Activated CD4-positive, alpha-beta memory T cell treated with anti-CD3 and anti-CD28 coated beads for 36 hours (primary cell): ENCODE results near the gene ARID1A. TPM values are rescaled to one million over a fixed set of nuclear protein-coding genes. Genes with fewer than 3 reads are reported as not detected.

ENCODE experiments used
- CTCF ChIA-PET: fragments of 350-600 bp; sonication (Branson Sonifier 250); formaldehyde crosslinking; loops from one replicate; lab custom pipeline; 2021; ENCODE audit warnings: antibody characterized with exemption, inconsistent platforms; lab: Charles Lee
- POLR2A ChIA-PET: fragments of 350-600 bp; sonication (Branson Sonifier 250); formaldehyde crosslinking; loops from one replicate; lab custom pipeline; 2021; ENCODE audit warnings: antibody characterized with exemption; lab: Charles Lee
- DNase-seq: peaks from one replicate; pipeline ENCODE4 v3.0.0-alpha.2; 2020
- H3K27ac Mint-ChIP-seq: one replicate; pipeline ENCODE4 v1.8.0; 2021; ENCODE audit warnings: mixed read lengths
- H3K27me3 Mint-ChIP-seq: one replicate; pipeline ENCODE4 v1.8.0; 2021; ENCODE audit warnings: mixed read lengths
- H3K36me3 Mint-ChIP-seq: one replicate; pipeline ENCODE4 v1.8.0; 2021; ENCODE audit warnings: mixed read lengths
- H3K4me1 Mint-ChIP-seq: one replicate; pipeline ENCODE4 v1.8.0; 2021; ENCODE audit warnings: low read depth, mixed read lengths
- H3K4me3 Mint-ChIP-seq: one replicate; pipeline ENCODE4 v1.8.0; 2021; ENCODE audit warnings: mild to moderate bottlenecking, mixed read lengths
- H3K9me3 Mint-ChIP-seq: one replicate; pipeline ENCODE4 v1.8.0; 2021; ENCODE audit warnings: mixed read lengths
- intact Hi-C: fragments of 100-400 bp; cut with micrococcal nuclease; formaldehyde crosslinking; loops from one replicate; pipeline ENCODE4 v1.15.1; 2023
- total RNA-seq, 2 experiments: library from RNA; stranded (reverse); gene quantifications; one replicate each; pipeline ENCODE4 v1.2.3, GENCODE V29; 2021

Gene ARID1A
- total RNA-seq, 2 experiments from 2014 or later = 64.3 to 67.8 TPM

- no peaks in the 10 kb centered on the region for H3K27me3 Mint-ChIP-seq
- POLR2A ChIA-PET = no interaction called here
- H3K4me1 Mint-ChIP-seq = peaks cover 60% of the 10 kb centered on the region
- H3K36me3 Mint-ChIP-seq = peaks cover 33% of the 10 kb centered on the region
- no peak overlapping the region for H3K4me3 Mint-ChIP-seq
- no peak for DNase-seq
- H3K27ac Mint-ChIP-seq = peak overlapping the region; percentile 3
- CTCF ChIA-PET = no interaction called here
- no peaks in the 10 kb centered on the region for H3K9me3 Mint-ChIP-seq
- intact Hi-C loops = no loop called here
Measured at GRCh38 chr1:26782521-26783212, 86.9 kb downstream of the ARID1A start.

GRCh38 chr1:26783646-26784022 lies 87.8 kb downstream of the ARID1A start:
- POLR2A ChIA-PET = interaction anchor here (8.2 kb wide), 1 partner anchor 89 kb away, joined by 177 read pairs; the partner anchor contains the start of gene ARID1A
- H3K27ac Mint-ChIP-seq = peak overlapping the region; percentile 3
- H3K9me3 Mint-ChIP-seq = no peaks in the 10 kb centered on the region
- peaks cover 26% of the 10 kb centered on the region for H3K36me3 Mint-ChIP-seq
- no peak overlapping the region for H3K4me3 Mint-ChIP-seq
- H3K4me1 Mint-ChIP-seq = peaks cover 56% of the 10 kb centered on the region
- DNase-seq = no peak
- no peaks in the 10 kb centered on the region for H3K27me3 Mint-ChIP-seq
- intact Hi-C loops = no loop called here
- CTCF ChIA-PET = interaction anchor here (9.4 kb wide), 1 partner anchor 182 kb away, joined by 245 read pairs; no protein-coding TSS in a partner anchor

GRCh38 chr1:26784023-26784871 lies 88.4 kb downstream of the ARID1A start:
- Mint-ChIP-seq H3K27me3 (no peaks in the 10 kb centered on the region), H3K4me1 (peaks cover 62% of the 10 kb centered on the region), H3K27ac (no peak overlapping the region), H3K4me3 (no peak overlapping the region), H3K9me3 (no peaks in the 10 kb centered on the region), H3K36me3 (peaks cover 19% of the 10 kb centered on the region)
- CTCF ChIA-PET = interaction anchor here (7.7 to 9.4 kb wide), 2 partner anchors 84 to 183 kb away, joined by 113 to 245 read pairs; partner anchors contain the start of gene ARID1A
- intact Hi-C loops = no loop called here
- no peak for DNase-seq
- POLR2A ChIA-PET = interaction anchor here (8.2 kb wide), 1 partner anchor 89 kb away, joined by 177 read pairs; the partner anchor contains the start of gene ARID1A

GRCh38 chr1:26784886-26785285 lies 89.1 kb downstream of the ARID1A start:
- Mint-ChIP-seq H3K27ac (no peak overlapping the region), H3K9me3 (no peaks in the 10 kb centered on the region), H3K4me1 (peaks cover 67% of the 10 kb centered on the region), H3K36me3 (peaks cover 13% of the 10 kb centered on the region), H3K27me3 (no peaks in the 10 kb centered on the region), H3K4me3 (no peak overlapping the region)
- CTCF ChIA-PET = interaction anchor here (1.2 to 9.4 kb wide), 3 partner anchors 26 to 183 kb away, joined by 3 to 245 read pairs (median 113); partner anchors contain the start of gene ARID1A
- POLR2A ChIA-PET = interaction anchor here (1.5 to 8.2 kb wide), 3 partner anchors 40 to 203 kb away, joined by 3 to 177 read pairs (median 6); partner anchors contain the start of gene ARID1A
- intact Hi-C loops = loop anchor here (5.0 kb wide), 1 partner anchor 108 kb away; no protein-coding TSS in a partner anchor
- no peak for DNase-seq

DNA sequence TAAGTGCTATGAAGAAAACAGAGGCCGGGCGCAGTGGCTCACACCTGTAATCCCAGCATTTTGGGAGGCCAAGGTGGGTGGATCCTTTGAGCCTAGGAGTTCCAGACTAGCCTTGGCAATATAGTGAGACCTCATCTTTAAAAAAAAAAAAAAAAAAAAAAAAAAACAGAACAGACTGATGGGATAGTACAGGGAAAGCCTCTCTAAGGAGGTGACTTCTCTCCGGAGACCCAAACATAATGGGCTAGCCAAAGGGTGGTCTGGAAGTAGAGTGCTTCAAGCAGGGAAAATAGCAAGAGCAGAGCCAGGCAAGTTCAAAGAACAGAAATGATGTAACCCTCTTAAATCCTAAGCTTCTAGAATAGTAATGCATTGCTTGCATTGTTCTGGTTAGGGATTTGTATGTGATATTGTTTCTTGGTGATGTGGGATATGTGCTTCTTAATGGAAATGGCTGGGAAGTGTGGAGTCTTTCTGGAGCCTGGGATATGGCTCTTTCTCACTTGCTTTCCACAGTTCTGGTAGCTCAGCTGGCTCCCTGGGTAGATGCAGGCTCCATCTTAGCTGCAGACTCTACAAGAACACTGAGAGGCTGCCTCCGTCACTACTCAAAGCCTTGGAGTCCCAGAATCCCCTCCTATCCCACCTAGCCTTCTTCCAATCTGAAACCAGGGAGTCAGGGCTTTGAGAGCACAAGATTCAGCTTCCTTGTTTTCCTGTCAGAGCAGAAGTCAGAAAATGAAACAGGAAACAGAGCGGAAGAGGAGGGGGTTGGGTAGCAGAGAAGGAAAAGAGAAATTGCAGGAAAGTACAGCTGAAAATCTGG lies 90.0 kb downstream of the ARID1A start:
- ChIA-PET CTCF (interaction anchor here (0.8 to 9.4 kb wide), 5 partner anchors 9 to 184 kb away, joined by 3 to 245 read pairs (median 5); partner anchors contain the start of gene ARID1A), POLR2A (interaction anchor here (1.1 to 8.2 kb wide), 6 partner anchors 14 to 204 kb away, joined by 3 to 177 read pairs (median 5); partner anchors contain the start of gene ARID1A)
- DNase-seq = no peak
- peaks cover 74% of the 10 kb centered on the region for H3K4me1 Mint-ChIP-seq
- H3K27me3 Mint-ChIP-seq = no peaks in the 10 kb centered on the region
- peaks cover 10% of the 10 kb centered on the region for H3K36me3 Mint-ChIP-seq
- H3K4me3 Mint-ChIP-seq = peak overlapping the region; percentile 45
- no peaks in the 10 kb centered on the region for H3K9me3 Mint-ChIP-seq
- intact Hi-C loops = loop anchor here (2.0 to 5.0 kb wide), 2 partner anchors 15 to 109 kb away; no protein-coding TSS in a partner anchor
- H3K27ac Mint-ChIP-seq = peak overlapping the region; percentile 99

- intact Hi-C loops = loop anchor here (2.0 to 5.0 kb wide), 2 partner anchors 16 to 109 kb away; no protein-coding TSS in a partner anchor
- H3K27ac Mint-ChIP-seq = peak overlapping the region; percentile 99
Measured at GRCh38 chr1:26786437-26787380, 90.9 kb downstream of the ARID1A start.

DNA sequence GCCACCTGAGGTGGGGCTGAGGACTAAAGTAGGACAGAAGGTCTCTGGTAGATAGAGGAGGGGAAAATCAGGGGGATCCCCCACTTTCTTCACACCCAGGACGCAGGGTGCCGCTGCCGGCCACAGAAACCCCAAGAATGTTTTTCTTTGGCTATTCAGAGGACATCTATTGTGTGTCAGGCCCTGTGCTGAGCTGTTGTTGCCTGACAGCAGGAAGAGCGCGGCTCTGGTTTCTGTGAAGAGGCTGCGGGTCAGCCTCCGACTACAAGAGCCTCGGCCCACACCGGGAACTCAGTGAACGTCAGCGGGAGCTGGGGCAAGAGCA lies 91.5 kb downstream of the ARID1A start:
- peak; percentile 88 for DNase-seq
- Mint-ChIP-seq H3K27ac (peak overlapping the region; percentile 99), H3K27me3 (no peaks in the 10 kb centered on the region), H3K9me3 (no peaks in the 10 kb centered on the region), H3K4me3 (peak overlapping the region; percentile 90), H3K36me3 (peaks cover 12% of the 10 kb centered on the region), H3K4me1 (peaks cover 78% of the 10 kb centered on the region)
- ChIA-PET CTCF (interaction anchor here (2.1 to 9.4 kb wide), 10 partner anchors 8 to 286 kb away, joined by 9 to 245 read pairs (median 48); partner anchors contain the start of gene ARID1A), POLR2A (interaction anchor here (0.6 to 8.2 kb wide), 17 partner anchors 13 to 287 kb away, joined by 3 to 177 read pairs (median 7); partner anchors contain the start of genes ARID1A and NUDC)
- intact Hi-C loops = loop anchor here (2.0 to 5.0 kb wide), 2 partner anchors 17 to 110 kb away; no protein-coding TSS in a partner anchor

More at GRCh38 chr1:26786437-26787380, 90.9 kb downstream of the ARID1A start:
- CTCF ChIA-PET = interaction anchor here (0.8 to 9.4 kb wide), 10 partner anchors 10 to 286 kb away, joined by 3 to 245 read pairs (median 48); partner anchors contain the start of gene ARID1A
- Mint-ChIP-seq H3K4me1 (peaks cover 78% of the 10 kb centered on the region), H3K4me3 (peak overlapping the region; percentile 90), H3K27me3 (no peaks in the 10 kb centered on the region), H3K36me3 (peaks cover 13% of the 10 kb centered on the region), H3K9me3 (no peaks in the 10 kb centered on the region)
- POLR2A ChIA-PET = interaction anchor here (0.9 to 8.2 kb wide), 16 partner anchors 13 to 206 kb away, joined by 3 to 177 read pairs (median 6); partner anchors contain the start of genes ARID1A and NUDC
- peak; percentile 52 for DNase-seq

DNA sequence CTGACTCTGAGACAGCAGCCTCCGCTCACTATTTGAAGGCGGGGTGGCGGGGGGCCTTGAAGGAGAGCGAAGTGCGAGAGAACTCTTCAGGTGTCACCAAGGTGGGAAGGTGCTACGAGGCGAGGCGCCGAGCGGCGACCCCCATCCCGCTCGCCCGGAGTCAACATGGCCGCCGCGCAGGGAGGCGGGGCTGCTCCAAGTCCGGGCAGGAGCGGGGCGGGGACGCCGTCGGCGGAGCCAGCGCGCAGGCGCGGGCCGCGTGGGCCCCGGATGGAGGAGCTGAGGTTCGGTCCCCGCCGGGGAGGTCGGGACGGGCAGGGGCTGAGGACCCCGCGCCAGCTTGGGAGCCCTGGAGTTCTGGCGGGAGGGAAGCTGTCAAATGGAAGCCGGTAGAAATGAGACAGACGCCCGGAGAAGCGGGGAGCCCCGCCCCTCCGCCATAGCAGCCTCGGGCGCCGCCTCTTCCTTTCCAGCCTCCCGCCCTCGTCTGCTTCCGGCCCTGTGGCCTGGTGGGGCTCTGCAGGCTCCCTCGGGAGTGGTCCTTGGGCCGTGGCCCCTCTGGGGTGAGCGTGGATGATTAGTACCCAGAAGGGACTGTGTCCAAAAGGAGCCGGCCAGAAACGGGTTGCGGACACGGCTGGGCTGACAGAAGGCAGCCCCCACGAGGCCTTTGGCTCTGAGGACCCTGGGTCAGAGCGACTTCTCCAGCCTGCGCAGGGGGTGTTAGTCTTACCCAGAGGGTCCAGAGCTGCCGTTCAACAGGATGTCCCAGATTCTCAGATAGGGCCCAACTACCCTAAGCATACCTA lies 92.1 kb downstream of the ARID1A start, which contains the start of gene PIGV:
TSS of gene PIGV (plus strand) at position 245 of the 809 bp plus-strand sequence. CDS start 2,866 bp downstream, outside the sequence.
- DNase-seq = peak; percentile 90
- CTCF ChIA-PET = interaction anchor here (0.9 to 9.4 kb wide), 23 partner anchors 9 to 287 kb away, joined by 3 to 245 read pairs (median 15); partner anchors contain the start of genes ARID1A and GPN2
- Mint-ChIP-seq H3K36me3 (peaks cover 16% of the 10 kb centered on the region), H3K27ac (peak within 1 kb of the TSS; percentile 99), H3K4me3 (peak within 1 kb of the TSS; percentile 90), H3K27me3 (no peaks in the 10 kb centered on the region), H3K4me1 (peaks cover 77% of the 10 kb centered on the region), H3K9me3 (no peaks in the 10 kb centered on the region)
- POLR2A ChIA-PET = interaction anchor here (0.6 to 8.2 kb wide), 22 partner anchors 12 to 288 kb away, joined by 3 to 177 read pairs (median 6); partner anchors contain the start of genes ARID1A and NUDC
- intact Hi-C loops = loop anchor here (2.0 to 5.0 kb wide), 4 partner anchors 17 to 245 kb away; no protein-coding TSS in a partner anchor

DNA sequence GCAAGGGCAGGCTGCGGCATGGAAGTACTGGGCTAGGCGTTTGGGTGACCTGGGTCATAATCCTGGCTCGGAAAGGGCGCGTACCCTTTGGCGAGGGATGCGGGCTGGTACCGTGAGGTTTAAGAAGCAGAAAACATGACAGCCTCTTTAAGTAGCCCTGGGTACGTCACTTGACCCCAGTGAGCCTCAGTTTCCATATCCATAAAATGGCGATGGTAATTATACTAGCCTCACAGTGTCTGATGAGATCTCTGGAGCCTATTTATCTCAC lies 92.6 kb downstream of the ARID1A start:
- H3K4me1 Mint-ChIP-seq = peaks cover 79% of the 10 kb centered on the region
- CTCF ChIA-PET = interaction anchor here (0.6 to 9.4 kb wide), 34 partner anchors 9 to 288 kb away, joined by 3 to 245 read pairs (median 9); partner anchors contain the start of genes ARID1A and GPN2
- H3K4me3 Mint-ChIP-seq = peak overlapping the region; percentile 90
- H3K27me3 Mint-ChIP-seq = no peaks in the 10 kb centered on the region
- no peaks in the 10 kb centered on the region for H3K9me3 Mint-ChIP-seq
- POLR2A ChIA-PET = interaction anchor here (0.6 to 8.2 kb wide), 19 partner anchors 12 to 246 kb away, joined by 3 to 177 read pairs (median 7); partner anchors contain the start of gene ARID1A
- H3K36me3 Mint-ChIP-seq = peaks cover 21% of the 10 kb centered on the region
- peak overlapping the region; percentile 99 for H3K27ac Mint-ChIP-seq
- peak; percentile 50 for DNase-seq
- intact Hi-C loops = loop anchor here (2.0 to 5.0 kb wide), 3 partner anchors 44 to 246 kb away; no protein-coding TSS in a partner anchor
